Effector memory CD4-positive, alpha-beta T cell (primary cell): ENCODE results near the gene PDCD1LG2.

Experiments used
- DNase-seq, 3 donors: peaks; one replicate each; pipeline ENCODE4 v3.0.0-alpha.2; 2020
- H3K27ac ChIP-seq: 2 replicates; pipeline ENCODE4 v1.7.0; 2013; ENCODE audit warnings: mild to moderate bottlenecking, low read length, moderate library complexity; ENCODE audit not compliant: insufficient read depth, poor library complexity, severe bottlenecking
- H3K27me3 ChIP-seq: replicated peaks from 2 replicates; pipeline ENCODE4 v1.7.0; 2013; ENCODE audit warnings: mild to moderate bottlenecking, low read length; ENCODE audit not compliant: insufficient read depth, control insufficient read depth, poor library complexity, severe bottlenecking
- H3K36me3 ChIP-seq: 2 replicates; pipeline ENCODE4 v1.7.0; 2013; ENCODE audit warnings: mild to moderate bottlenecking, low read length, moderate library complexity; ENCODE audit not compliant: control insufficient read depth, insufficient read depth
- H3K4me1 ChIP-seq: 2 replicates; pipeline ENCODE4 v1.7.0; 2013; ENCODE audit warnings: low read length, mild to moderate bottlenecking; ENCODE audit not compliant: control insufficient read depth, insufficient read depth, poor library complexity, severe bottlenecking
- H3K4me3 ChIP-seq: 2 replicates; pipeline ENCODE4 v1.7.0; 2013; ENCODE audit warnings: low read length, low read depth, mild to moderate bottlenecking; ENCODE audit not compliant: insufficient read depth, poor library complexity, severe bottlenecking
- H3K9me3 ChIP-seq: 2 replicates; pipeline ENCODE4 v1.7.0; 2013; ENCODE audit warnings: mild to moderate bottlenecking, low read length, moderate library complexity; ENCODE audit not compliant: control insufficient read depth

The PDCD1LG2 gene

DNA sequence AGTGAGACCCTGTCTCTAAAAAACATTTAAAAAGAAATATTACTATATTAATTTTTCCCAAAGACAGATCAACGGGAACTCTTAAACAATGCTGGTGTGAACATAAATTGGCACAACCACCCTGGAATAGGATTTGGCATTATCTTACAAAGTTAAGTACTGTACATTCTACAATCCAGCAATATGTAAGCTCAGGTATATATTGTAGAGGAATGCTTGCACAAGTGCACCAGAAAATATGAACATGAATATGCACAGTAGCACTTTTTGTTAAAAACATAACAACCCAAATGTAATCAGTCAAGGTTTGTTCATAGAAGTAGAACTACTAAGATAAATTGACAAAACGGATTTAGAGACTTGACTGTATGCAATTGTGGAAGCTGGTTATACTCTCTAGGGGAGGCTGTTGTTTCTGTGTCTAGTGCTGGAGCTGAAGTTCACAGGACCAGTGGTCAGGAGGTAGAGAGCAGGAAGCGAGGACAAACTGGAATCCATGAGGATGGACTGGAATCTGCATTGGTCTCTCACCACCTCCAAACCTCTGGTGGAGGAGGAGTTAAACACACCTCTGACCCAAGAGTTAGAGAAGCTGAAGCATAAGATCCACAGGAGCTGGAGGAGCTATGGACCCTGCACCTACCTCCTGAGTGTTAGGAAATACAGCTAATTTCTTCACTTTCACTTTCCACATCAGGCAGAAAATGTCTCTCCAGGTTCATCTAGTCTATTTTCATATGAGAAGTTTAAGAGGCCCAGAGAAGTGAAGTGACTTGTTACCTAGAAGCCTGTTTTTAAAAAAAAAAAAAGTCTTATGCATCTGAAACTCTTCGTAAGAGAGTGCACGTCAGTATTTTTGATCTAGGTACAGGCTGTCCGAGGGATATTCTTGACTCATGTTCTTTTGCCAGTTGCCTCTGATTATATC lies 98.2 kb downstream of the PDCD1LG2 start:
- DNase-seq = no peak
- Histone ChIP-seq H3K27me3 (no peaks in the 10 kb centered on the region), H3K27ac (no peak overlapping the region), H3K9me3 (no peaks in the 10 kb centered on the region), H3K4me3 (no peak overlapping the region), H3K36me3 (no peaks in the 10 kb centered on the region), H3K4me1 (no peaks in the 10 kb centered on the region)

DNA sequence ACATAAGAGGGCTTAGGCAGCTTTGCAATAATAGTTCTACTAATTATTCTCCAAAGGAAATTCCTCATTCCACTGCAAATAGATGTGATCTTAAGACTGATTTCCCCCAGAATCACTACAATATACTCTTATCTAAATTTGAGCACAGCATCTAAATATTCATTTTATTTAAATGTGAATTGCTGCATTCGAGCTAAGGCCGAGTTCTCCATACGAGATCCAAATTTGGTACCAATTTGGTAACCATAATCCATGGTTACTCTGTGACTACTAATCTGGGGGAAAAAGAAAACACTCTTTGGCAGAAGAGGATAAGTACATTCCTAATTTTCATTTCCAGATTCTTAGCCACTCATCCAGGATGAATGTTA lies 98.9 kb downstream of the PDCD1LG2 start:
- DNase-seq = no peak
- no peak overlapping the region for H3K27ac ChIP-seq
- no peaks in the 10 kb centered on the region for H3K9me3 ChIP-seq
- H3K4me1 ChIP-seq = no peaks in the 10 kb centered on the region
- no peaks in the 10 kb centered on the region for H3K27me3 ChIP-seq
- no peak overlapping the region for H3K4me3 ChIP-seq
- H3K36me3 ChIP-seq = no peaks in the 10 kb centered on the region

DNA sequence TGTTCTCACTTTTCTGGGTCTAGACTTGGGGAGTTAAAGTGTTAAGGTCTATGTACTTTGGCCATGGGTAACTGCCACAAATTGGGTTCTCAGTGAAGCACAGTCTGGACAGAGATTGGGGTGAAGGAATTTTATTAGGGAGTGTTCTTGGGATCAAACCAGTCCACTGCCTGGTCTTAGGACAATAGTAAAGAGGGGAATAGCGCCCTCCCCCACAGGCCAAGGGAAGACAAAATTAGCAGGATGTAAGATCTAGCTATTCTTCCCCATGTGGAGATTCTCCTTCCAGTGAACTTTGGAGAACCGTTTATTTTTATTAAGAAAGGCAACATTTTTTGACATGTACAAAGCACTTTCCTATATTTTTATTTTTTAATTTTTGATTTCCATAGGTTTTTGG lies 100.2 kb downstream of the PDCD1LG2 start:
- H3K4me3 ChIP-seq = no peak overlapping the region
- H3K36me3 ChIP-seq = no peaks in the 10 kb centered on the region
- H3K27ac ChIP-seq = no peak overlapping the region
- no peaks in the 10 kb centered on the region for H3K27me3 ChIP-seq
- no peaks in the 10 kb centered on the region for H3K4me1 ChIP-seq
- H3K9me3 ChIP-seq = no peaks in the 10 kb centered on the region
- no peak for DNase-seq

DNA sequence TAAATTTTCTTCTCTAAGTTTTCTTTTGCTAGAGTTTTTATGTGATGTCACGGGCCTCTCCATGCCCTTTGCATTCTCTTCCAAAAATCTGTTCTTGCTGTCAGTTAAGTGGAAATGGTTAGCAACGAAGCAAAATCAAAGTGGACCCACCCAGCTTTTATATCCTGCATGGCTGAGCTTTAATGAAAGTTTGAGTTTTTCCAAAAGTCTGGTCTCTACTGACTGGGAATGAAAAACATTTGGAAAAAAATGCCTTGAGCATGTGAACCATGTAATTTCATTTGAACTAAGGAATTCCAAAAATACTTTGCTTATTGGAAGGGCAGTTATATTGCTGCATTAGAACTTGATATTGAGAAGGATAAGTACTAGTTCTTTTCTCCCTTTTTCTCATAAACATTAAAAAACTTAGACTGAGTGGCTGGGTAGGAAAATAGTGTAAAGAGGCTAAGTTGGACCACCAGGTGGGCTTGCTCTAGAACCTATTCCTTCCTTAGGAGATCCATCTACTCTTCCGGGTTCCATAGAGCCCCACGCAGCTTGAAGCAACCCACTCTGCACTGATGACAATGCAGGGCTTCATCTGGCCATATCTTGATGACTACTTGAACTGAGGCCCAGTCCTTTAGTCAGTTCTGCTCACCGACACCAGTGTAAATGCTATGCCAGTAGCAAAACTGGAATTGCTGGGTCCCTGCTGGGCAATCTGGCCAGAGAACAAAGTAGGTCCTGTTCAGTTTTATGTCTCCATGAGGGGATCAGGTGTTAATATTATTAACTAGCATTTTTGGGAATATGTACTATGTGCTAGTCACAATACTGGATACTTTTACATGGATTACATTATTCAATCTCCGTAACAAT lies 101.2 kb downstream of the PDCD1LG2 start:
- DNase-seq = no peak
- no peaks in the 10 kb centered on the region for H3K4me1 ChIP-seq
- no peaks in the 10 kb centered on the region for H3K27me3 ChIP-seq
- H3K4me3 ChIP-seq = no peak overlapping the region
- no peaks in the 10 kb centered on the region for H3K36me3 ChIP-seq
- H3K9me3 ChIP-seq = no peaks in the 10 kb centered on the region
- H3K27ac ChIP-seq = no peak overlapping the region

GRCh38 chr9:5612185-5612530 lies 101.8 kb downstream of the PDCD1LG2 start:
- no peaks in the 10 kb centered on the region for H3K36me3 ChIP-seq
- H3K4me3 ChIP-seq = no peak overlapping the region
- H3K4me1 ChIP-seq = no peaks in the 10 kb centered on the region
- H3K27ac ChIP-seq = no peak overlapping the region
- DNase-seq = no peak
- H3K27me3 ChIP-seq = no peaks in the 10 kb centered on the region
- H3K9me3 ChIP-seq = no peaks in the 10 kb centered on the region

GRCh38 chr9:5614192-5614591 lies 103.9 kb downstream of the PDCD1LG2 start:
- no peak for DNase-seq
- Histone ChIP-seq H3K27me3 (no peaks in the 10 kb centered on the region), H3K4me3 (no peak overlapping the region), H3K4me1 (no peaks in the 10 kb centered on the region), H3K36me3 (no peaks in the 10 kb centered on the region), H3K9me3 (no peaks in the 10 kb centered on the region), H3K27ac (no peak overlapping the region)

DNA sequence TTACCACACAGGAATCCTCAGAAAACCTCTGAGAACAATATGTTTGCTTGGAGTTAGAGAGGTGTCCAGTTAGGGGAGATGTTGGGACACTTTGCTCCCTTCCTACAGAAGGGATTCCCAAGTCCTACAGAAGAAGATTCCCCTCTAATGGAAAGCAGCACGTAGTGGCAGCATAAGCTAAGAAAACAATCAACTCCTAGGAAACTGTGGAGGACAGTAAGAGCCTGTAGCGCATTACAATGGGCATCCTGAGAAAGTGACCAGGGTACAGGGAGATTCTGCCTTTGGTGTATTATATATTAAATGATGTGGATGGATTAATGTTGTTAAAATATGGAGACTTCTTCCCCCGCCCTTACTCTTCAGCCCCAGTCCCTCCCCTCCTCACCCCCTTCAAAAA lies 104.7 kb downstream of the PDCD1LG2 start:
- Histone ChIP-seq H3K4me3 (no peak overlapping the region), H3K9me3 (no peaks in the 10 kb centered on the region), H3K4me1 (no peaks in the 10 kb centered on the region), H3K27ac (no peak overlapping the region), H3K27me3 (no peaks in the 10 kb centered on the region), H3K36me3 (no peaks in the 10 kb centered on the region)
- DNase-seq = no peak

DNA sequence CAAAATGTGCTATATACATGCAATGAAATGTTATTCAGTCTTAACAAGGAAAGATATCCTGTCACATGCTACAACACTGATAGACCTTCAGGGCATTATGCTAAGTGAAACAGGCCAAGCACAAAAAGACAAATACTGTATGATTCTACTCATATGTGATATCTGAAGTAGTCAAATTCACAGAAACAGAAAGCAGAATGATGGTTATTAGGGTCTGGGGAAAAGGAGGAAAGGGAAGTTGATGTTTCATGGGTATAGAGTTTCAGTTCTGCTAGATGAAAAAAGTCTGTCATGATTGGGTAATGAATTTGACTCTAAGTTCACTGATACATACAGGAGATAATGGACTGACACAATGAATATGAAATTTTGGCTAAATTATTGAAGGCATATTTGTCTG lies 107.4 kb downstream of the PDCD1LG2 start:
- H3K4me3 ChIP-seq = no peak overlapping the region

DNA sequence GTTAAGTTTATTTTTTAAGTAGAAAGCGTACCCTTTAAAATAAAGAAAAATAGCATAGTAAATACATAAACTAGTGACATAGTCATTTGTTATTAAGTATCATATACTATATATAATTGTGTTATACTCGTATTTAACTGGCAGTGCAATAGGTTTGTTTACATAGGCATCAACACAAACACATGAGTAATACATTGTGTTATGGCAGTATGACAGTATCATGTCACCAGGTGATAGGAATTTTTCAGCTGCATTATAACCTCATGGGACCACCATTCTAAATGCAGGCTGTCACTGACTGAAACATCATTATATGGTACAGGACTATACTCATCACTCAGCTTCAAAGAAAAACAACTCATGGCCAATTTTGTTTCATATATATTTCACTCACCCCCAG lies 110.2 kb downstream of the PDCD1LG2 start:
- DNase-seq = no peak
- Histone ChIP-seq H3K4me3 (no peak overlapping the region), H3K9me3 (no peaks in the 10 kb centered on the region), H3K4me1 (peaks cover 6% of the 10 kb centered on the region), H3K27ac (no peak overlapping the region), H3K27me3 (no peaks in the 10 kb centered on the region), H3K36me3 (peaks cover 3% of the 10 kb centered on the region)

More for the DNA sequence above, 107.4 kb downstream of the PDCD1LG2 start:
- no peaks in the 10 kb centered on the region for H3K27me3 ChIP-seq
- no peaks in the 10 kb centered on the region for H3K4me1 ChIP-seq
- no peaks in the 10 kb centered on the region for H3K9me3 ChIP-seq
- H3K27ac ChIP-seq = no peak overlapping the region
- peaks cover 3% of the 10 kb centered on the region for H3K36me3 ChIP-seq
- no peak for DNase-seq
